Measurements from ENCODE around the gene SLC6A9. TPM values are rescaled to one million over a fixed set of nuclear protein-coding genes. Genes with fewer than 3 reads are reported as not detected.

SLC6A9 gene
- total RNA-seq, 2 experiments from 2014 or later: 1.9 to 2.3 TPM

DNA sequence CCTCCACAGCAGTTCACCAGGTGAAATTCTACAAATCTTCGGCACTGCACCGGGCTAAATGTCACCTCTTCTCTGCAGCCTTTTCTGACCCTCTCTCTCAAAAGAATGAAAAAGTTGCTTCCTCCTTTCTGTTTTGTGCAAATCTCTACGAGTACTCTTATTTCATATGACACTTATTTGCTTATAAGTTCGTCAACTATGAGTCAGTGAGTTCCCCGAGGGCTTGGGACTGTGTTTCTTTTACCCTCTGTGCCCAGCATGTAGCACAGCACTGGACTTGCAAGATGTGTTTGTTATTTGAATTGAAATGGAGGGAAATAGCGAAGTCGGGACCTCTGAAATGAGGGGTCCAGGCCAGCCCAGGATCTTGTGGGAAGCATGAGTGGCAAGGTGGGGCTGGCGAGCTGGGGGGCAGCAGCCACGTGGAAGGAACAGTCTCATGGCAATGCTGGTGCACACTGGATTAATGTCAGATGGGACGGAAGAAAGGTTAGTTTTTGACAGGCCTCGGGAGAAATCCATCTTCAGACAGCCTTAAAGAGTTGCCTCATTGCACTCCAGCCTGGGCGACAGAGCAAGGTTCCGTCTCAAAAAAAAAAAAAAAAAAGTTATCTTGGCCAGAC lies 6.2 kb downstream of the SLC6A9 start:
- ChIA-PET CTCF (interaction anchor here (1.7 to 1.8 kb wide), 2 partner anchors 12 to 20 kb away, joined by 5 to 11 read pairs; no protein-coding TSS in a partner anchor), POLR2A (no interaction called here)
- H3K27ac Mint-ChIP-seq: no peak overlapping the region

DNA sequence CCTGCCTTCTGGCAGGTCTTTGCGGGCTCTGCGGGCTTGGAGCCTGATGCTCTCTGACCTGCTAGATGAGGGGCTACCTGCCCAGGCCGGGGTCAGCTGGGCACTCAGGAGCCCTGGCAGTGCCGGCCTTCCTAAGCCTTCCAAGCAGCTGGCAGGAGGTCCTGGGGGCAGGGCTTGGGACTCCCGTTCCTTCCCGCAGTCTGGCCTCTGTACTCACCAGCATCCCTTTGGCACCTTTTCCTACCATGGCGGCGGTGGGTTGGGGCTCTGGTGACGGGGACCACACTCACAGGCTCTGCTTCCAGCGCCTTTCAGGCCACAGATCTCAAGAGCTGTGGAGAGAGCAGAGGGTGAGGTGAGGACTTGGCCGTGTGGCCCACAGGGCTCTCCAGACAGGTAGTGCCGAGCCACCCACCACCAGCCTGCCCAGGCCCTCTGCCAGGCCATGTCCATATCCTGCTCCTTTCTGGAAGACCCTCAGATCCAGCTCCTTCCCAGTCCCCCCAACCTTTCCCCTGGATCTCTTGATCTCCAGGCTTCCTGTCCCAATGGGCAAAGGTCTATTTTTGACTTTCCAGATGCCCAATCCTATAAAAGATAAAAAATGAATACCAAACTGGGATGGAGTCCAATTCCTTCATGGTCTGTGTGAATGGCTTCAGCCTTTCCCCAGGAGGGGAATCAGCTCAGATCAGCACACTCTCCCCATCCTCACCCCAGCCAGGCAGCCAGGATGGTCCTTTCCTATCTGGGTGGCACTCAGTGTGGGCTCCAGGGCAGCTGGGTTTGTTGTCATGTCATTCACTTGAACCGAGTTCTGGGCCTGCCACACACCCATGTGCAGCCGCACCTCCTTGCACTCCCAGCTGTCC lies 7.0 kb downstream of the SLC6A9 start:
- Mint-ChIP-seq H3K36me3 (ENCODE audit: low read depth) (no peaks in the 10 kb centered on the region), H3K9me3 (ENCODE audit: insufficient read depth) (no peaks in the 10 kb centered on the region), H3K4me1 (ENCODE audit: low read depth) (peaks cover 8% of the 10 kb centered on the region), H3K4me3 (no peak overlapping the region), H3K27ac (no peak overlapping the region), H3K27me3 (ENCODE audit: low read depth) (no peaks in the 10 kb centered on the region)
- DNase-seq (no peak), ATAC-seq (no peak)
- ChIA-PET POLR2A (no interaction called here), CTCF (interaction anchor here (1.7 to 1.8 kb wide), 2 partner anchors 12 to 19 kb away, joined by 5 to 11 read pairs; no protein-coding TSS in a partner anchor)

More for the DNA sequence above, 6.2 kb downstream of the SLC6A9 start:
- no peaks in the 10 kb centered on the region for H3K27me3 Mint-ChIP-seq (ENCODE audit: low read depth)
- H3K4me3 Mint-ChIP-seq: no peak overlapping the region
- ATAC-seq: no peak
- H3K36me3 Mint-ChIP-seq (ENCODE audit: low read depth): no peaks in the 10 kb centered on the region
- H3K9me3 Mint-ChIP-seq (ENCODE audit: insufficient read depth): no peaks in the 10 kb centered on the region
- no peak for DNase-seq
- H3K4me1 Mint-ChIP-seq (ENCODE audit: low read depth): peaks cover 14% of the 10 kb centered on the region

DNA sequence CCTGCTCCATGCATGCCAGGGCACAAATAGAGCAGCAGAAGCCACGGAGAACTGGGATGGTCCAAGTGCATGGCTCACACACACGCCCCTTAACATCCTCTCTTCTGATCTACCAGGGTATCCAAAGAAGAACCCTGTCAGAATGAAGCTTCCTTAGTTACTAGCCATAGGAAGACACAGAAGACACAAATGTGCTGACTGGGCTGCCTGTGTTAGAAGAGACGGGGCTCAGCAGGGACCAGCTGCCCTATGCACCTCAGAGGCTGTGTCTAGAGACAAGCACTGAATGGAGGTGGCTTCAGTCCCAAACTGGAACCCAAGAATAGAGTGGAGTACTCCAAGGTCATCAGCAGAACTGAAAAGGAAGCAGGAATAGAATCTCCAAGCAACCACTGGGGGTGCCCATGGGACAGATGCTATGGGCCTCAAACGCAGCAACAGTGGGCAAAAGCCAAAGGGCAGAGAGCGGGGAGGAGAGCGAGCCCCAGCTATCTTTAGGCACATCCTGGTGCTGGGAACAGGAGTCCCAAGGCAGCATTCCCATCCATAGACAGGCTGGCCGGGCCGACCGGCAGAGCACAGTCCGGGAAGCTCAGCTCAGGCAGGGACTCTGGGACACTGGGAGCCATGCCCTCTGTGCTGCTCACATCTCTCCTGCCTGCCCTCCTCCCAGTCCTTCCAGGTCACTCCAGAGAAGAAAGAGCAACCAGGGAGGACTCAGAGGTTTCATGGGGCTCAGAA lies 9.5 kb downstream of the SLC6A9 start:
- H3K4me1 Mint-ChIP-seq (ENCODE audit: low read depth): no peaks in the 10 kb centered on the region
- no peak overlapping the region for H3K4me3 Mint-ChIP-seq
- ChIA-PET CTCF (interaction anchor here (0.6 to 2.9 kb wide), 4 partner anchors 13 to 87 kb away, joined by 3 to 11 read pairs (median 6); no protein-coding TSS in a partner anchor), POLR2A (no interaction called here)
- H3K27me3 Mint-ChIP-seq (ENCODE audit: low read depth): no peaks in the 10 kb centered on the region
- DNase-seq (no peak), ATAC-seq (no peak)
- H3K27ac Mint-ChIP-seq: no peak overlapping the region
- no peaks in the 10 kb centered on the region for H3K9me3 Mint-ChIP-seq (ENCODE audit: insufficient read depth)
- no peaks in the 10 kb centered on the region for H3K36me3 Mint-ChIP-seq (ENCODE audit: low read depth)

- POLR2A ChIA-PET: no interaction called here
Observed at GRCh38 chr1:44021156-44021555, 10.1 kb downstream of the SLC6A9 start.

DNA sequence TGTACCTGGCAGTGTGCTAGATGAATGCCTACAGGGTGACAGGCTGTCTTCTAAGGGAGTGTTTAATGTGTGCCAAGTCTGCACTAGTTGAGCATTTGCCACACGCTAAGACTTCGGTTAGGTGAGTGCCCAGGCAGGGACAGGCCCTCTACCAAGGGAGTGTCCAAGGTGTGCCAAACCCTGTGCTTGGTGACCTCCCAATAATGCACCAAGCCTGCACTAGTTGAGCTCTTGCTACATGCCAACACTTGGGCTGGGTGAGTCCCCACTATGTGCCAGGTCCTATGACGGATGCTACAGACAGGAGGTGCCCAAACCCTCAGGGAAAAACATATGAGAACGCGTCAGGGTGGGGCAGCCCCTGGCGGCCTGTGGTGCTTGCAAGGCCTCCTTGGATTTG lies 10.8 kb downstream of the SLC6A9 start:
- no peak overlapping the region for H3K27ac Mint-ChIP-seq
- CTCF ChIA-PET: interaction anchor here (1.2 to 2.9 kb wide), 3 partner anchors 10 to 16 kb away, joined by 3 to 11 read pairs (median 10); no protein-coding TSS in a partner anchor
- no peaks in the 10 kb centered on the region for H3K4me1 Mint-ChIP-seq (ENCODE audit: low read depth)
- no peak for DNase-seq
- no peaks in the 10 kb centered on the region for H3K36me3 Mint-ChIP-seq (ENCODE audit: low read depth)
- H3K4me3 Mint-ChIP-seq: no peak overlapping the region
- no peaks in the 10 kb centered on the region for H3K9me3 Mint-ChIP-seq (ENCODE audit: insufficient read depth)
- no peak for ATAC-seq
- H3K27me3 Mint-ChIP-seq (ENCODE audit: low read depth): no peaks in the 10 kb centered on the region
- POLR2A ChIA-PET: no interaction called here

More at GRCh38 chr1:44021156-44021555, 10.1 kb downstream of the SLC6A9 start:
- ATAC-seq (no peak), DNase-seq (no peak)
- CTCF ChIA-PET: interaction anchor here (0.9 to 2.9 kb wide), 4 partner anchors 9 to 86 kb away, joined by 3 to 11 read pairs (median 6); no protein-coding TSS in a partner anchor
- Mint-ChIP-seq H3K9me3 (ENCODE audit: insufficient read depth) (no peaks in the 10 kb centered on the region), H3K4me3 (no peak overlapping the region), H3K27ac (no peak overlapping the region), H3K36me3 (ENCODE audit: low read depth) (no peaks in the 10 kb centered on the region), H3K4me1 (ENCODE audit: low read depth) (no peaks in the 10 kb centered on the region), H3K27me3 (ENCODE audit: low read depth) (no peaks in the 10 kb centered on the region)

- H3K9me3 Mint-ChIP-seq (ENCODE audit: insufficient read depth): no peaks in the 10 kb centered on the region
- no peak for DNase-seq
- no peaks in the 10 kb centered on the region for H3K4me1 Mint-ChIP-seq (ENCODE audit: low read depth)
- H3K27ac Mint-ChIP-seq: no peak overlapping the region
- H3K4me3 Mint-ChIP-seq: no peak overlapping the region
- H3K27me3 Mint-ChIP-seq (ENCODE audit: low read depth): no peaks in the 10 kb centered on the region
- ChIA-PET POLR2A (no interaction called here), CTCF (interaction anchor here (1.1 kb wide), 1 partner anchor 29 kb away, joined by 3 read pairs; no protein-coding TSS in a partner anchor)
- no peak for ATAC-seq
- H3K36me3 Mint-ChIP-seq (ENCODE audit: low read depth): no peaks in the 10 kb centered on the region
Observed at GRCh38 chr1:44019466-44019948, 11.8 kb downstream of the SLC6A9 start.

DNA sequence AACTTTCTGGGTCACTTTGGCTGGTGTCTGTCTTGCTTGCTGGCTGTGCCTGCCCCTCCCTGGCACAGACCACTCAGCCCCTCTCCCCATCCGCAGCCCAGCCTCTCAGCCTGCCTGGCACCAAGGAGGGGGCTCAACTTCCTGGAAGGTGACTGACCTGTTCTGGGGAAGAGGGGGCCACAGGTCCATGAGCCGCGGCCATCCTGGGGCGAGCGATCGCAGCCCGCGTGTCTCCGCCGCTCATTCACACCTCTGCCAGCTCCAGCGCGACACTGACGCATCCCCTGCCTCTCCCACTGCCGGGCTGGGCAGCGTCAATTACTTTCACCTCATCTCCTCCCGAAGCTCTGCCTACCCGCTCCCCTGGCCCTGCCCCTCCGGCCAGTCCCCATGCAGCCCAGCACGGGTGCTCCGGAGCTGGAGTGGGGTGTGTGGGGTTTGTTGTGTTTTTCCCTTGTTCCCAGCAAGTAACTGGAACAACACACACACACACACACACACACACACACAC lies 14.3 kb downstream of the SLC6A9 start:
- ChIA-PET POLR2A (no interaction called here), CTCF (no interaction called here)
- no peaks in the 10 kb centered on the region for H3K36me3 Mint-ChIP-seq (ENCODE audit: low read depth)
- H3K4me3 Mint-ChIP-seq: no peak overlapping the region
- H3K9me3 Mint-ChIP-seq (ENCODE audit: insufficient read depth): no peaks in the 10 kb centered on the region
- H3K27ac Mint-ChIP-seq: no peak overlapping the region
- H3K4me1 Mint-ChIP-seq (ENCODE audit: low read depth): peaks cover 10% of the 10 kb centered on the region
- ATAC-seq (no peak), DNase-seq (no peak)
- no peaks in the 10 kb centered on the region for H3K27me3 Mint-ChIP-seq (ENCODE audit: low read depth)

- H3K9me3 Mint-ChIP-seq (ENCODE audit: insufficient read depth): no peaks in the 10 kb centered on the region
- DNase-seq (no peak), ATAC-seq (no peak)
- H3K27ac Mint-ChIP-seq: no peak overlapping the region
- ChIA-PET CTCF (interaction anchor here (3.3 kb wide), 1 partner anchor 11 kb away, joined by 17 read pairs; no protein-coding TSS in a partner anchor), POLR2A (no interaction called here)
- H3K4me1 Mint-ChIP-seq (ENCODE audit: low read depth): peaks cover 10% of the 10 kb centered on the region
- H3K4me3 Mint-ChIP-seq: no peak overlapping the region
- H3K27me3 Mint-ChIP-seq (ENCODE audit: low read depth): no peaks in the 10 kb centered on the region
- H3K36me3 Mint-ChIP-seq (ENCODE audit: low read depth): no peaks in the 10 kb centered on the region
Observed at GRCh38 chr1:44016041-44016889, 15.0 kb downstream of the SLC6A9 start.

DNA sequence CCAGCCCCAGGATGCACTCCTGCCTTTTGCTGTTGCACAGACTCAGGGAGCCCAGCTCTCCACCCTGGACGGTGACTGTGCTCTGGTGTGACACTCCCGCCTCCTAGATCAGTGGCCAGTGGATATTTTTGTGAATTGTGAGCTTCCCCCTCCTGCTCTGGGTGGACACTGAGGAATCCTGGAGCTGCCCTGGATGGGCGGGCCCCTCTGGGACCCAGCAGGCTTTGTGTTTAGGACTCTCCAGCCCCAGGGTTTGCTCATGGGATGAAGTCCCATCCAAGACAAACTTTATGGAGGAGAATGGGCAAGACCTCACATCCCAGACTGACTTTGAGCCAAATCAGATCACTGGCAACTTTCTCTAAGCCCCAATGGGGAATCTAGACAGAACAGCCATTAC lies 16.1 kb downstream of the SLC6A9 start:
- ATAC-seq (no peak), DNase-seq (no peak)
- Mint-ChIP-seq H3K36me3 (ENCODE audit: low read depth) (no peaks in the 10 kb centered on the region), H3K27me3 (ENCODE audit: low read depth) (no peaks in the 10 kb centered on the region), H3K4me3 (no peak overlapping the region), H3K4me1 (ENCODE audit: low read depth) (peaks cover 10% of the 10 kb centered on the region), H3K27ac (no peak overlapping the region), H3K9me3 (ENCODE audit: insufficient read depth) (no peaks in the 10 kb centered on the region)
- POLR2A ChIA-PET: interaction anchor here (0.6 kb wide), 1 partner anchor 41 kb away, joined by 3 read pairs; no protein-coding TSS in a partner anchor
- CTCF ChIA-PET: interaction anchor here (0.9 to 3.3 kb wide), 4 partner anchors 10 to 32 kb away, joined by 3 to 17 read pairs (median 4); no protein-coding TSS in a partner anchor

DNA sequence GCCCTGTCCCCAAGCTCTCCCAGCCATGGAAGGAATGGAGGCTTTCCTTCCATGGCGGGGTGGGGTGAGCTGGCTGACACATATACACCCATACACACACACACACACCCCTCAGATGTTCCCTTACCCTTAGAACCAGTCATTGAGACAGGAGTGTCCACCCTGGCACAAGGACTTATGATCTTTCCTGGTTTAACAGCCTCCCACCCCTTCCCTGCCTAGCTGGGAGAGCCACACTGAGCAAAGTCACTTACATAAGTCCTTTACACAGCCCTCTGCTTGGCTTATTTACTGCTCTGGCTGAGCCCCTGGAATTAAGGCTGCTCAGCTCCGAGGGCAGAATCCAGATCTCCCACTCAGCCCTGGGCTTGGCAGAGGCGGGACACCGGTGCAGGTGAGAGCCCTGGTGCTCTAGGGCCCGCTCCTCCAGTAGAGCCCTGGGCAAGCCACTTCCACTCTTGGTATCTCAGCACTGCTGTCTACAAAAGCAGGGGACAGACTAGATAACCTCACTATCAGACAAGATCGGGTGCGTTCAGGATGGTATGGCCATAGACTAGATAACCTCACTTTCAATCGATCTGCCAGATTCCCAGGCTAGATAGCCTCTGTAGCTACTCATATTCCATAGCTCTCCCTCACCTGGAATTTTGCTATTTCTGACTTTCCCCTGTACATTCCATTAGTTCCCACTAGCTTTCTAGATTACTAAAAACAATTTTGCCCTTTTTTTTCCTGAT lies 16.7 kb downstream of the SLC6A9 start:
- no peaks in the 10 kb centered on the region for H3K36me3 Mint-ChIP-seq (ENCODE audit: low read depth)
- no peak overlapping the region for H3K27ac Mint-ChIP-seq
- ChIA-PET POLR2A (interaction anchor here (0.7 kb wide), 1 partner anchor 29 kb away, joined by 3 read pairs; no protein-coding TSS in a partner anchor), CTCF (interaction anchor here (0.7 to 3.3 kb wide), 6 partner anchors 9 to 33 kb away, joined by 3 to 17 read pairs (median 4); no protein-coding TSS in a partner anchor)
- no peaks in the 10 kb centered on the region for H3K27me3 Mint-ChIP-seq (ENCODE audit: low read depth)
- no peak overlapping the region for H3K4me3 Mint-ChIP-seq
- peaks cover 10% of the 10 kb centered on the region for H3K4me1 Mint-ChIP-seq (ENCODE audit: low read depth)
- ATAC-seq (no peak), DNase-seq (no peak)
- no peaks in the 10 kb centered on the region for H3K9me3 Mint-ChIP-seq (ENCODE audit: insufficient read depth)

Measured in activated CD8-positive, alpha-beta T cell treated with anti-CD3 and anti-CD28 coated beads, Interleukin-2, amount 10 ng/mL, durations not matched to agents 7 days and 5 days (primary cell).